Left ventricle myocardium inferior (tissue), 1 donor: ENCODE data around the gene ATRIP. TPM values are rescaled to one million over a fixed set of nuclear protein-coding genes. Genes with fewer than 3 reads are reported as not detected.

Experiments used
- DNase-seq: peaks from one replicate; pipeline ENCODE4 v3.0.0-alpha.2; 2020
- H3K27ac ChIP-seq: fragments of 200-600 bp; replicated peaks from 2 replicates; pipeline ENCODE4 v1.8.0; 2021
- H3K27me3 ChIP-seq: fragments of 200-600 bp; 2 replicates; pipeline ENCODE4 v1.8.0; 2021; ENCODE audit warnings: low read depth
- H3K36me3 ChIP-seq: fragments of 200-600 bp; 2 replicates; pipeline ENCODE4 v1.8.0; 2021
- H3K4me1 ChIP-seq: fragments of 200-600 bp; 2 replicates; pipeline ENCODE4 v1.8.0; 2021
- H3K4me3 ChIP-seq: fragments of 200-600 bp; 2 replicates; pipeline ENCODE4 v1.8.0; 2021; ENCODE audit warnings: mild to moderate bottlenecking, moderate library complexity
- H3K9me3 ChIP-seq: fragments of 200-600 bp; replicated peaks from 2 replicates; pipeline ENCODE4 v1.8.0; 2021
- intact Hi-C: fragments of 100-400 bp; cut with micrococcal nuclease; formaldehyde crosslinking; loops from one replicate; pipeline ENCODE4 v1.11.0; 2022
- total RNA-seq: library from RNA; stranded (reverse); fragmentation: NEBNext Ultra II Directional; extraction: Animal tissue kit (Norgen Biotek cat#: 25700); gene quantifications from one replicate; pipeline ENCODE4 v1.2.1, GENCODE V29; 2021
- TF ChIP-seq, protein P1 (sequence below): fragments of 200-600 bp; IDR thresholded peaks from 2 replicates; pipeline ENCODE4 v1.8.0; 2021; ENCODE audit warnings: antibody characterized with exemption, mild to moderate bottlenecking, borderline replicate concordance
- donor health status: DM: no; HTN: yes; CAD: no; lungs with severe emphysema.

The ATRIP gene
- total RNA-seq, 1 donor from 2014 or later: 4.3 TPM

DNA sequence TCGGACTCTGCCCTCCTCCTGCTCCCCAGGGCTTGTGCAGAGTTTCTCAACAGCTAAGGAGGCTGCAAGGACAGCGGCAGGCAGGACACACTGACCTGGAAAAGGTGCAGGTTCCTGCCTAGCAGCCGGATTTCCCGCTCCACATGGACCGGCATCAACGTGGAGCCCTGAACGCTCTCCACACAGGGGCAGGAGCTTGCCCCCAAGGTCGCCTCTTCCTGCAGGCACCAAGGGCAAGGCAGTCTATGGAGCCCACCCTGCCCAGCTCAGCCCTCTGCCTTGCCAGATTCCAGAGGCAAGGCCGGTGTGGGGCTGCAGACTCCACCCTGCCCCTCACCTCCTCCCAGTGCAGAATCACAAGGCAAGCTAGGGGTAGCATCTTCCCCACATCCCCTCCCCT lies 27.4 kb upstream of the ATRIP start:
- Histone ChIP-seq H3K4me1 (peaks cover 31% of the 10 kb centered on the region), H3K27ac (no peak overlapping the region), H3K9me3 (no peaks in the 10 kb centered on the region), H3K36me3 (peaks cover 61% of the 10 kb centered on the region), H3K4me3 (no peak overlapping the region), H3K27me3 (no peaks in the 10 kb centered on the region)
- intact Hi-C loops: no loop called here
- DNase-seq: no peak
- TF ChIP-seq, protein P1, sequence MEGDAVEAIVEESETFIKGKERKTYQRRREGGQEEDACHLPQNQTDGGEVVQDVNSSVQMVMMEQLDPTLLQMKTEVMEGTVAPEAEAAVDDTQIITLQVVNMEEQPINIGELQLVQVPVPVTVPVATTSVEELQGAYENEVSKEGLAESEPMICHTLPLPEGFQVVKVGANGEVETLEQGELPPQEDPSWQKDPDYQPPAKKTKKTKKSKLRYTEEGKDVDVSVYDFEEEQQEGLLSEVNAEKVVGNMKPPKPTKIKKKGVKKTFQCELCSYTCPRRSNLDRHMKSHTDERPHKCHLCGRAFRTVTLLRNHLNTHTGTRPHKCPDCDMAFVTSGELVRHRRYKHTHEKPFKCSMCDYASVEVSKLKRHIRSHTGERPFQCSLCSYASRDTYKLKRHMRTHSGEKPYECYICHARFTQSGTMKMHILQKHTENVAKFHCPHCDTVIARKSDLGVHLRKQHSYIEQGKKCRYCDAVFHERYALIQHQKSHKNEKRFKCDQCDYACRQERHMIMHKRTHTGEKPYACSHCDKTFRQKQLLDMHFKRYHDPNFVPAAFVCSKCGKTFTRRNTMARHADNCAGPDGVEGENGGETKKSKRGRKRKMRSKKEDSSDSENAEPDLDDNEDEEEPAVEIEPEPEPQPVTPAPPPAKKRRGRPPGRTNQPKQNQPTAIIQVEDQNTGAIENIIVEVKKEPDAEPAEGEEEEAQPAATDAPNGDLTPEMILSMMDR: no peak

DNA sequence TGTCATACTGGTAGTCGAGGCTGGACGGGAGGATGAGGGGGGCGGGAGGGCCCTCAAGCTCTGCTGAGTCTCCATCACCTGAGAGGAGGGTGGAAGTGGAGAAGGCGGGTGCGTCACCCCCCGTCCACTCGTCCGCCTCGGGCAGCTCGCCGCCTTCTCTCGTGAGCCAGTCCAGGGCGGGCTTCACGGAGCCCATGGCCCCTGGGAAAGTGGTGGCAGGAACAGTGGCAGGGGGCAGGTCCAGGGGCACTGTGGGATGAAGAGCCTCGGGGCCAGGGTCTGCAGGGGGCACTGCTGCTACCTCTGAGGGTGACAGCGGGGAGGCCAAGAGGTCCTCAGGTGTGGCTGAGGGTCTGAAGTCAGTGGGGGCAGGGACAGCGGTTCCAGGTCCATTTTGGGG lies 26.9 kb upstream of the ATRIP start:
- no peak overlapping the region for H3K27ac ChIP-seq
- intact Hi-C loops: no loop called here
- H3K27me3 ChIP-seq: no peaks in the 10 kb centered on the region
- H3K4me1 ChIP-seq: peaks cover 35% of the 10 kb centered on the region
- no peak for DNase-seq
- peaks cover 57% of the 10 kb centered on the region for H3K36me3 ChIP-seq
- no peak overlapping the region for H3K4me3 ChIP-seq
- H3K9me3 ChIP-seq: no peaks in the 10 kb centered on the region
- TF ChIP-seq, protein P1: no peak

DNA sequence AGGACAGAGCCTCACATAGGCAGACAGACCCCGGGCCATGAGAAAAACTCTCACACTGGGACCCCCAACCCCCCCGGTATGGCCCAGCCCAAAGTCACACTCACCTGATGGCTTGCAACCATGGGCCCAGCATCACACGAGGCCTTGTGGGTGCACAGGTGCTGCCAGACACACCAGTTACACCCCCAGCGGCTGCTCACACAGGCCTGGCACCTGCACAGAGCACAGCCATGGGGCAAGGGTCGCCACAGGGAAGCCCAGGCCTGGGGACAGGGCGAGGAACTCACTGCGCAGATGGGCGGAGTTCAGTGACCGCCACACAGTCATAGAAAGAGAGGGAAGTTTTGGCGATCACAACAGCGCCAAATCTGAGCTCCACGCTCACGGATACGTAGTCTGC lies 26.0 kb upstream of the ATRIP start:
- no peak overlapping the region for H3K27ac ChIP-seq
- H3K4me3 ChIP-seq: no peak overlapping the region
- no peaks in the 10 kb centered on the region for H3K27me3 ChIP-seq
- H3K36me3 ChIP-seq: peaks cover 47% of the 10 kb centered on the region
- H3K4me1 ChIP-seq: peaks cover 45% of the 10 kb centered on the region
- intact Hi-C loops: no loop called here
- no peaks in the 10 kb centered on the region for H3K9me3 ChIP-seq
- TF ChIP-seq, protein P1: no peak
- no peak for DNase-seq

DNA sequence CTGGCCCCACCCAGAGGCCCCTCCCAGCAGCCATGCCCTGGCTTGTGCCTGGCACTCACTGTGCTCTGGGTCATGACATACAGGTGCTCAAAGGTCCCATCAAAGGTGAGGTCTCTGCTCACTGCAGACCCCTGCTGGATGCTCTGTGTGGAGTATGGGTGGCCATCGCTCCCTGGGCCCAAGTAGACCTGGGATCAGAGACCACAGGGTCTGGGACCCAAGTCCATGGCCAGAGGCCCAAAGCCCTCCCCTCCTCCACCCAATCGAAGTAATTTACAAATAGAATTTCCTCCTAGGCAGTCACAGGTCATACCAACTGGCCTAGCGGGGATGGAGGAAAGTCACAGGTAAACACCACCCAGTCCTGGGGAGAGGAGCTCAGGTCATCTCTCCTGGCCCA lies 24.3 kb upstream of the ATRIP start:
- no peaks in the 10 kb centered on the region for H3K9me3 ChIP-seq
- intact Hi-C loops: no loop called here
- TF ChIP-seq, protein P1: no peak
- H3K36me3 ChIP-seq: peaks cover 31% of the 10 kb centered on the region
- H3K27ac ChIP-seq: no peak overlapping the region
- no peak for DNase-seq
- H3K4me1 ChIP-seq: peaks cover 62% of the 10 kb centered on the region
- no peaks in the 10 kb centered on the region for H3K27me3 ChIP-seq
- no peak overlapping the region for H3K4me3 ChIP-seq

DNA sequence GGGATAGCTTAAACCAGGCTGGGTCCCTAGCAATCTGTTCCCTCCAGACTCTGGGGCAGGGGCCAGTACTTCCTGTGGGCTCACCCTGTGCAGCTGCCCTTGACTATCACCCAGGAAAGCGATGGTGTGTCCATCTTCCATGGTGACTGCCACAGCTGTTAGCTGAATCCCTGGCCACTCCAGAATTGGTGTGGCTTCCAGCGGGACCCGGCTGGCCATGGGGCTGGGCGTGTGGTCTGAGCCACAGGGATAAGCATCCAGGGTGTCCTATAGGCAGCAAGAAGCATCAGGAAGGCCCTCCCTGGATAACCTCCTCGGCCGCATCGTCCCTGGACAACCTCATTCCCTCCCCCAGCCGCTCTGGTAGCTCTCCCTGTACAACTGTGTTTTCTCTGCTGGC lies 23.9 kb upstream of the ATRIP start:
- Histone ChIP-seq H3K4me1 (peaks cover 66% of the 10 kb centered on the region), H3K36me3 (peaks cover 27% of the 10 kb centered on the region), H3K4me3 (no peak overlapping the region), H3K27ac (no peak overlapping the region), H3K9me3 (no peaks in the 10 kb centered on the region), H3K27me3 (no peaks in the 10 kb centered on the region)
- DNase-seq: no peak
- intact Hi-C loops: no loop called here
- TF ChIP-seq, protein P1: no peak
